GM23338 (cell line): Measurements from ENCODE around the gene H19. TPM values are rescaled to one million over a fixed set of nuclear protein-coding genes. Genes with fewer than 3 reads are reported as not detected.

Experiments used
- ATAC-seq: fragments of 200-7000 bp; cut with Tn5 transposase; 3 replicates; pipeline ENCODE4 v1.9.1; 2020
- DNase-seq: peaks from one replicate; pipeline ENCODE4 v3.0.0-alpha.2; 2015; ENCODE audit warnings: low spot score
- H2AFZ ChIP-seq: fragments of 200-600 bp; sonication (generic); 2 replicates; pipeline ENCODE4 v1.8.0; 2016; ENCODE audit warnings: antibody characterized with exemption, mild to moderate bottlenecking, moderate library complexity
- H3F3A ChIP-seq: fragments of 200-600 bp; sonication (generic); replicated peaks from 2 replicates; pipeline ENCODE4 v1.8.0; 2017; ENCODE audit warnings: antibody characterized with exemption, mixed run types, low read depth
- H3K27ac ChIP-seq: fragments of 200-600 bp; sonication (generic); 2 replicates; pipeline ENCODE4 v1.6.1; 2016; ENCODE audit warnings: low read depth
- H3K27me3 ChIP-seq: fragments of 200-600 bp; sonication (generic); 2 replicates; pipeline ENCODE4 v1.8.0; 2016; ENCODE audit warnings: mild to moderate bottlenecking, mixed run types, moderate library complexity; ENCODE audit not compliant: insufficient read depth
- H3K36me3 ChIP-seq: fragments of 200-600 bp; sonication (generic); 2 replicates; pipeline ENCODE4 v1.8.0; 2016; ENCODE audit warnings: mild to moderate bottlenecking; ENCODE audit not compliant: insufficient read depth
- H3K4me1 ChIP-seq: fragments of 200-600 bp; sonication (generic); 2 replicates; pipeline ENCODE4 v1.8.0; 2016; ENCODE audit warnings: mild to moderate bottlenecking, moderate library complexity; ENCODE audit not compliant: insufficient read depth
- H3K4me2 ChIP-seq: fragments of 200-600 bp; sonication (generic); 2 replicates; pipeline ENCODE4 v1.7.1; 2017; ENCODE audit warnings: mixed run types
- H3K4me3 ChIP-seq: fragments of 200-600 bp; sonication (generic); 2 replicates; pipeline ENCODE4 v1.6.1; 2016; ENCODE audit warnings: mixed run types
- H3K79me2 ChIP-seq: fragments of 200-600 bp; sonication (generic); replicated peaks from 2 replicates; pipeline ENCODE4 v1.8.0; 2017; ENCODE audit warnings: mild to moderate bottlenecking; ENCODE audit not compliant: insufficient read depth
- H3K9me2 ChIP-seq: fragments of 200-600 bp; sonication (generic); 2 replicates; pipeline ENCODE4 v1.8.0; 2017; ENCODE audit not compliant: insufficient read depth
- H4K20me1 ChIP-seq: fragments of 200-600 bp; sonication (generic); replicated peaks from 2 replicates; pipeline ENCODE4 v1.8.0; 2017; ENCODE audit warnings: mild to moderate bottlenecking; ENCODE audit not compliant: insufficient read depth
- H3K27ac Mint-ChIP-seq: 2 replicates; pipeline ENCODE4 v1.8.0; 2020; ENCODE audit warnings: inconsistent platforms, mild to moderate bottlenecking, moderate library complexity, mixed read lengths
- H3K27me3 Mint-ChIP-seq: 3 replicates; pipeline ENCODE4 v1.8.0; 2022; ENCODE audit warnings: low read depth, mild to moderate bottlenecking, moderate library complexity, mixed read lengths, inconsistent platforms; ENCODE audit not compliant: insufficient read depth, poor library complexity
- H3K36me3 Mint-ChIP-seq: 3 replicates; pipeline ENCODE4 v1.8.0; 2021; ENCODE audit warnings: low read depth, mild to moderate bottlenecking, inconsistent platforms, moderate library complexity, mixed read lengths
- H3K4me1 Mint-ChIP-seq: 3 replicates; pipeline ENCODE4 v1.8.0; 2020; ENCODE audit warnings: mild to moderate bottlenecking, inconsistent platforms, mixed read lengths
- H3K4me3 Mint-ChIP-seq: 3 replicates; pipeline ENCODE4 v1.8.0; 2021; ENCODE audit warnings: moderate library complexity, mild to moderate bottlenecking, inconsistent platforms, mixed read lengths
- H3K9me3 Mint-ChIP-seq: 3 replicates; pipeline ENCODE4 v1.8.0; 2020; ENCODE audit warnings: moderate library complexity, mild to moderate bottlenecking, inconsistent platforms, mixed read lengths
- CREB1 ChIP-seq: fragments of 250-450 bp; sonication (Bioruptor Pico); IDR thresholded peaks from 2 replicates; pipeline ENCODE4 v1.5.0; 2020; ENCODE audit warnings: low read depth, mild to moderate bottlenecking, moderate library complexity
- EZH2 ChIP-seq: fragments of 200-600 bp; sonication (generic); IDR thresholded peaks from one replicate; pipeline ENCODE4 v1.8.0; 2017; ENCODE audit warnings: antibody characterized with exemption, mild to moderate bottlenecking, low read depth; ENCODE audit not compliant: unreplicated experiment
- REST ChIP-seq: IDR thresholded peaks from one replicate; pipeline ENCODE4 v1.6.1; 2018; ENCODE audit warnings: antibody characterized with exemption; ENCODE audit not compliant: unreplicated experiment
- ZNF331 ChIP-seq: fragments of 250-450 bp; sonication (Bioruptor Pico); IDR thresholded peaks from 2 replicates; pipeline ENCODE4 v1.5.0; 2020; ENCODE audit warnings: low read depth, mild to moderate bottlenecking, moderate library complexity
- polyA plus RNA-seq: library from polyadenylated mRNA; unstranded; fragments of >200 nt; fragmentation: Nextera tagmentation; extraction: Ambion mirVana; gene quantifications from 2 replicates; pipeline ENCODE4 v1.2.1, GENCODE V29; 2016
- total RNA-seq: library from RNA; depleted of rRNA; stranded (reverse); fragments of >200 nt; shearing (Covaris generic); gene quantifications from 2 replicates; pipeline ENCODE4 v1.2.3, GENCODE V29; 2014
- TF ChIP-seq, protein P1 (sequence below): fragments of 250-450 bp; sonication (Bioruptor Pico); IDR thresholded peaks from 2 replicates; pipeline ENCODE4 v1.5.0; 2020; ENCODE audit warnings: mild to moderate bottlenecking, moderate library complexity
- TF ChIP-seq, protein P2 (sequence below), 2 experiments: fragments of 200-600 bp in 1 of 2; sonication (generic) in 1 of 2; conservative IDR thresholded peaks; 2 replicates each; pipeline versions ENCODE4 v1.5.1 to v1.6.1; 2016 to 2017; ENCODE audit warnings: antibody characterized with exemption in 2 of 2, low read depth in 2 of 2, mild to moderate bottlenecking in 2 of 2, moderate library complexity in 1 of 2

H19 gene
- total and polyA plus RNA-seq, 2 experiments from 2014 or later, result 0.76 to 0.86 TPM

DNA sequence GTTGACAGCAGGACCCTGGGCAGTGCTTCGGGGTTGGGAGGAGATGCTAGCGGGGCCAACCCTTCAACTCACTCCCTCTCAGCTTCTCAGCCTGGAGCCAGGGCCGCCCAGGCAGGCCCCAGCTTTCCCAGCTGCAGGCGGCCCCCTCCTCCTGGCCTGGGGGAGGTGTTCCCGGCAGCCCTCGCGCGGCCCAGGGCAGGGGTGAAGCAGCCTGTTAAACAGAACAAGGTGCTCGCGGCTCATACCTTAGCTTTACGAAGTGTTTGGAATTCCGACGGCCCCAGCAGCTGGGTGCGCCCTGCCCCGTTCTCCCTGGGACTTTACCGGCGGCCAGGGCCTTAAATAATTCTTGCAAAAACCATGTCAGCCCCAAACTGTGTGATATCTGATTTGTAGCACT lies 33.3 kb downstream of the H19 start:
- no peaks in the 10 kb centered on the region for H3K9me3 Mint-ChIP-seq
- no peak overlapping the region for H3K4me2 ChIP-seq
- H3K27me3 Mint-ChIP-seq, result no peaks in the 10 kb centered on the region
- H3K9me2 ChIP-seq, result no peaks in the 10 kb centered on the region
- H3K4me3 Mint-ChIP-seq, result no peak overlapping the region
- ATAC-seq, result peak; percentile 29
- no peaks in the 10 kb centered on the region for H4K20me1 ChIP-seq
- H3K27ac Mint-ChIP-seq, result no peak overlapping the region
- H3F3A ChIP-seq, result no peaks in the 10 kb centered on the region
- H2AFZ ChIP-seq, result no peak overlapping the region
- no peaks in the 10 kb centered on the region for H3K4me1 ChIP-seq
- no peaks in the 10 kb centered on the region for H3K4me1 Mint-ChIP-seq
- no peaks in the 10 kb centered on the region for H3K36me3 Mint-ChIP-seq
- H3K27ac ChIP-seq, result no peak overlapping the region
- DNase-seq, result no peak
- TF ChIP-seq REST (no peak), ZNF331 (CRISPR knock-in tag) (no peak)
- no peaks in the 10 kb centered on the region for H3K27me3 ChIP-seq
- H3K36me3 ChIP-seq, result no peaks in the 10 kb centered on the region
- H3K4me3 ChIP-seq, result no peak overlapping the region
- H3K79me2 ChIP-seq, result no peaks in the 10 kb centered on the region

- Mint-ChIP-seq H3K36me3 (no peaks in the 10 kb centered on the region), H3K27ac (no peak overlapping the region), H3K9me3 (no peaks in the 10 kb centered on the region), H3K4me1 (no peaks in the 10 kb centered on the region), H3K27me3 (no peaks in the 10 kb centered on the region), H3K4me3 (no peak overlapping the region)
- H3K27ac ChIP-seq, result no peak overlapping the region
- H4K20me1 ChIP-seq, result no peaks in the 10 kb centered on the region
- H2AFZ ChIP-seq, result no peak overlapping the region
- no peaks in the 10 kb centered on the region for H3K27me3 ChIP-seq
- DNase-seq (no peak), ATAC-seq (no peak)
- H3F3A ChIP-seq, result no peaks in the 10 kb centered on the region
- no peaks in the 10 kb centered on the region for H3K36me3 ChIP-seq
- no peak overlapping the region for H3K4me3 ChIP-seq
- no peaks in the 10 kb centered on the region for H3K4me1 ChIP-seq
- no peaks in the 10 kb centered on the region for H3K9me2 ChIP-seq
- H3K79me2 ChIP-seq, result no peaks in the 10 kb centered on the region
- H3K4me2 ChIP-seq, result no peak overlapping the region
- no peak for TF ChIP-seq REST
- TF ChIP-seq, protein P1, sequence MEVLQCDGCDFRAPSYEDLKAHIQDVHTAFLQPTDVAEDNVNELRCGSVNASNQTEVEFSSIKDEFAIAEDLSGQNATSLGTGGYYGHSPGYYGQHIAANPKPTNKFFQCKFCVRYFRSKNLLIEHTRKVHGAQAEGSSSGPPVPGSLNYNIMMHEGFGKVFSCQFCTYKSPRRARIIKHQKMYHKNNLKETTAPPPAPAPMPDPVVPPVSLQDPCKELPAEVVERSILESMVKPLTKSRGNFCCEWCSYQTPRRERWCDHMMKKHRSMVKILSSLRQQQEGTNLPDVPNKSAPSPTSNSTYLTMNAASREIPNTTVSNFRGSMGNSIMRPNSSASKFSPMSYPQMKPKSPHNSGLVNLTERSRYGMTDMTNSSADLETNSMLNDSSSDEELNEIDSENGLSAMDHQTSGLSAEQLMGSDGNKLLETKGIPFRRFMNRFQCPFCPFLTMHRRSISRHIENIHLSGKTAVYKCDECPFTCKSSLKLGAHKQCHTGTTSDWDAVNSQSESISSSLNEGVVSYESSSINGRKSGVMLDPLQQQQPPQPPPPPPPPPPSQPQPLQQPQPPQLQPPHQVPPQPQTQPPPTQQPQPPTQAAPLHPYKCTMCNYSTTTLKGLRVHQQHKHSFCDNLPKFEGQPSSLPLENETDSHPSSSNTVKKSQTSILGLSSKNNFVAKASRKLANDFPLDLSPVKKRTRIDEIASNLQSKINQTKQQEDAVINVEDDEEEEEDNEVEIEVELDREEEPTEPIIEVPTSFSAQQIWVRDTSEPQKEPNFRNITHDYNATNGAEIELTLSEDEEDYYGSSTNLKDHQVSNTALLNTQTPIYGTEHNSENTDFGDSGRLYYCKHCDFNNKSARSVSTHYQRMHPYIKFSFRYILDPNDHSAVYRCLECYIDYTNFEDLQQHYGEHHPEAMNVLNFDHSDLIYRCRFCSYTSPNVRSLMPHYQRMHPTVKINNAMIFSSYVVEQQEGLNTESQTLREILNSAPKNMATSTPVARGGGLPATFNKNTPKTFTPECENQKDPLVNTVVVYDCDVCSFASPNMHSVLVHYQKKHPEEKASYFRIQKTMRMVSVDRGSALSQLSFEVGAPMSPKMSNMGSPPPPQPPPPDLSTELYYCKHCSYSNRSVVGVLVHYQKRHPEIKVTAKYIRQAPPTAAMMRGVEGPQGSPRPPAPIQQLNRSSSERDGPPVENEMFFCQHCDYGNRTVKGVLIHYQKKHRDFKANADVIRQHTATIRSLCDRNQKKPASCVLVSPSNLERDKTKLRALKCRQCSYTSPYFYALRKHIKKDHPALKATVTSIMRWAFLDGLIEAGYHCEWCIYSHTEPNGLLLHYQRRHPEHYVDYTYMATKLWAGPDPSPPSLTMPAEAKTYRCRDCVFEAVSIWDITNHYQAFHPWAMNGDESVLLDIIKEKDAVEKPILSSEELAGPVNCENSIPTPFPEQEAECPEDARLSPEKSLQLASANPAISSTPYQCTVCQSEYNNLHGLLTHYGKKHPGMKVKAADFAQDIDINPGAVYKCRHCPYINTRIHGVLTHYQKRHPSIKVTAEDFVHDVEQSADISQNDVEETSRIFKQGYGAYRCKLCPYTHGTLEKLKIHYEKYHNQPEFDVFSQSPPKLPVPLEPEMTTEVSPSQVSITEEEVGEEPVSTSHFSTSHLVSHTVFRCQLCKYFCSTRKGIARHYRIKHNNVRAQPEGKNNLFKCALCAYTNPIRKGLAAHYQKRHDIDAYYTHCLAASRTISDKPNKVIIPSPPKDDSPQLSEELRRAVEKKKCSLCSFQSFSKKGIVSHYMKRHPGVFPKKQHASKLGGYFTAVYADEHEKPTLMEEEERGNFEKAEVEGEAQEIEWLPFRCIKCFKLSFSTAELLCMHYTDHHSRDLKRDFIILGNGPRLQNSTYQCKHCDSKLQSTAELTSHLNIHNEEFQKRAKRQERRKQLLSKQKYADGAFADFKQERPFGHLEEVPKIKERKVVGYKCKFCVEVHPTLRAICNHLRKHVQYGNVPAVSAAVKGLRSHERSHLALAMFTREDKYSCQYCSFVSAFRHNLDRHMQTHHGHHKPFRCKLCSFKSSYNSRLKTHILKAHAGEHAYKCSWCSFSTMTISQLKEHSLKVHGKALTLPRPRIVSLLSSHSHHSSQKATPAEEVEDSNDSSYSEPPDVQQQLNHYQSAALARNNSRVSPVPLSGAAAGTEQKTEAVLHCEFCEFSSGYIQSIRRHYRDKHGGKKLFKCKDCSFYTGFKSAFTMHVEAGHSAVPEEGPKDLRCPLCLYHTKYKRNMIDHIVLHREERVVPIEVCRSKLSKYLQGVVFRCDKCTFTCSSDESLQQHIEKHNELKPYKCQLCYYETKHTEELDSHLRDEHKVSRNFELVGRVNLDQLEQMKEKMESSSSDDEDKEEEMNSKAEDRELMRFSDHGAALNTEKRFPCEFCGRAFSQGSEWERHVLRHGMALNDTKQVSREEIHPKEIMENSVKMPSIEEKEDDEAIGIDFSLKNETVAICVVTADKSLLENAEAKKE (CRISPR knock-in tag), result no peak
- TF ChIP-seq, protein P2, sequence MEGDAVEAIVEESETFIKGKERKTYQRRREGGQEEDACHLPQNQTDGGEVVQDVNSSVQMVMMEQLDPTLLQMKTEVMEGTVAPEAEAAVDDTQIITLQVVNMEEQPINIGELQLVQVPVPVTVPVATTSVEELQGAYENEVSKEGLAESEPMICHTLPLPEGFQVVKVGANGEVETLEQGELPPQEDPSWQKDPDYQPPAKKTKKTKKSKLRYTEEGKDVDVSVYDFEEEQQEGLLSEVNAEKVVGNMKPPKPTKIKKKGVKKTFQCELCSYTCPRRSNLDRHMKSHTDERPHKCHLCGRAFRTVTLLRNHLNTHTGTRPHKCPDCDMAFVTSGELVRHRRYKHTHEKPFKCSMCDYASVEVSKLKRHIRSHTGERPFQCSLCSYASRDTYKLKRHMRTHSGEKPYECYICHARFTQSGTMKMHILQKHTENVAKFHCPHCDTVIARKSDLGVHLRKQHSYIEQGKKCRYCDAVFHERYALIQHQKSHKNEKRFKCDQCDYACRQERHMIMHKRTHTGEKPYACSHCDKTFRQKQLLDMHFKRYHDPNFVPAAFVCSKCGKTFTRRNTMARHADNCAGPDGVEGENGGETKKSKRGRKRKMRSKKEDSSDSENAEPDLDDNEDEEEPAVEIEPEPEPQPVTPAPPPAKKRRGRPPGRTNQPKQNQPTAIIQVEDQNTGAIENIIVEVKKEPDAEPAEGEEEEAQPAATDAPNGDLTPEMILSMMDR (conservative IDR thresholded peaks at IDR 0.05; ENCODE audit: low read depth in 2 of 2), result no peak
- no peak for TF ChIP-seq CREB1
- no peak for TF ChIP-seq EZH2
These were observed 33.8 kb downstream of the H19 start for GRCh38 chr11:1963864-1964263.
